ENCODE measurements around the gene COX14.

DNA sequence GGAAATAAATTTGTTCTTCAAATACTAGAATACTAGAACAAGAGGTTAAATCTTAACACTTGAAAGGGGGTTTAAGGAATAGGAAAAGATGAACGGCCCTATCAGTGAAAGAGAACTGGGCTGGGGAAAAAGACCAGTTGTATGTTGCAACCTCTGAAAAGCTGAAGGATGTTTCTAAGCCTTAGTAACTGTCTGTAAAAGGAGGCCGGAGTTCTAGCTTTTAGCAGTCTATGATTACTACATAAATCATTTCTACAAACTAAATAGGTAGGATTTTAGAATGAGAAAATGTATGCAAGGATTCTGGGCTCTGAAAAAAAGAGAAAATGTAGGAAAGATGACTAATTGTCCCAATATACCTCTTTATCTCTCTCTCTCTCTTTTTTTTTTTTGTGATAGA is 50.2 kb downstream of the COX14 start:
- TF ChIP-seq, protein P1, sequence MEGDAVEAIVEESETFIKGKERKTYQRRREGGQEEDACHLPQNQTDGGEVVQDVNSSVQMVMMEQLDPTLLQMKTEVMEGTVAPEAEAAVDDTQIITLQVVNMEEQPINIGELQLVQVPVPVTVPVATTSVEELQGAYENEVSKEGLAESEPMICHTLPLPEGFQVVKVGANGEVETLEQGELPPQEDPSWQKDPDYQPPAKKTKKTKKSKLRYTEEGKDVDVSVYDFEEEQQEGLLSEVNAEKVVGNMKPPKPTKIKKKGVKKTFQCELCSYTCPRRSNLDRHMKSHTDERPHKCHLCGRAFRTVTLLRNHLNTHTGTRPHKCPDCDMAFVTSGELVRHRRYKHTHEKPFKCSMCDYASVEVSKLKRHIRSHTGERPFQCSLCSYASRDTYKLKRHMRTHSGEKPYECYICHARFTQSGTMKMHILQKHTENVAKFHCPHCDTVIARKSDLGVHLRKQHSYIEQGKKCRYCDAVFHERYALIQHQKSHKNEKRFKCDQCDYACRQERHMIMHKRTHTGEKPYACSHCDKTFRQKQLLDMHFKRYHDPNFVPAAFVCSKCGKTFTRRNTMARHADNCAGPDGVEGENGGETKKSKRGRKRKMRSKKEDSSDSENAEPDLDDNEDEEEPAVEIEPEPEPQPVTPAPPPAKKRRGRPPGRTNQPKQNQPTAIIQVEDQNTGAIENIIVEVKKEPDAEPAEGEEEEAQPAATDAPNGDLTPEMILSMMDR (IDR thresholded peaks at IDR 0.05) = no peak
- no peak for TF ChIP-seq POLR2A (IDR thresholded peaks at IDR 0.05)

All from thyroid gland (tissue), 4 donors.